Ishikawa (cell line): ENCODE results near the gene CCL16.

ENCODE experiments used
- CEBPB ChIP-seq: IDR thresholded peaks from 2 replicates; pipeline ENCODE4 v1.6.1; 2012
- EGR1 ChIP-seq: IDR thresholded peaks from 2 replicates; pipeline ENCODE4 v1.6.1; 2012
- RAD21 ChIP-seq: IDR thresholded peaks from 2 replicates; pipeline ENCODE4 v1.6.1; 2012; ENCODE audit warnings: low read depth
- REST ChIP-seq: IDR thresholded peaks from 2 replicates; pipeline ENCODE4 v1.6.1; 2012; ENCODE audit warnings: low read depth, mild to moderate bottlenecking
- TAF1 ChIP-seq: IDR thresholded peaks from 2 replicates; pipeline ENCODE4 v1.6.1; 2012; ENCODE audit warnings: low read depth, mild to moderate bottlenecking
- YY1 ChIP-seq: IDR thresholded peaks from 2 replicates; pipeline ENCODE4 v1.6.1; 2012; ENCODE audit warnings: low read depth
- ZBTB7A ChIP-seq: IDR thresholded peaks from 2 replicates; pipeline ENCODE4 v1.6.1; 2012; ENCODE audit warnings: low read depth

- no peak for TF ChIP-seq TAF1
- no peak for TF ChIP-seq REST
- no peak for TF ChIP-seq EGR1
- no peak for TF ChIP-seq CEBPB
- TF ChIP-seq ZBTB7A: no peak
- no peak for TF ChIP-seq YY1
- no peak for TF ChIP-seq RAD21
These were observed 17.5 kb upstream of the CCL16 start for GRCh38 chr17:35998756-35999155.
